Sigmoid colon (tissue), 7 donors: ENCODE results near the gene TUG1. TPM values are rescaled to one million over a fixed set of nuclear protein-coding genes. Genes with fewer than 3 reads are reported as not detected.

ENCODE experiments used
- DNase-seq: peaks from one replicate; pipeline ENCODE4 v3.0.0-alpha.2; 2019
- H3K27ac ChIP-seq, 4 donors: fragments of 200-600 bp; sonication (generic); one replicate each; pipeline ENCODE4 v1.5.1; 2016 to 2019; ENCODE audit warnings: mild to moderate bottlenecking in 1 of 4
- H3K27me3 ChIP-seq, 3 donors: fragments of 200-600 bp; sonication (generic); one replicate each; pipeline ENCODE4 v1.5.1; 2019; ENCODE audit warnings: mild to moderate bottlenecking in 1 of 3
- H3K36me3 ChIP-seq, 4 donors: fragments of 200-600 bp; sonication (generic); one replicate each; pipeline ENCODE4 v1.5.1; 2016 to 2019
- H3K4me1 ChIP-seq, 4 donors: fragments of 200-600 bp; sonication (generic); one replicate each; pipeline ENCODE4 v1.5.1; 2017 to 2019
- H3K4me3 ChIP-seq, 4 donors: fragments of 200-600 bp; sonication (generic); one replicate each; pipeline ENCODE4 v1.5.1; 2017 to 2019; ENCODE audit warnings: mild to moderate bottlenecking in 2 of 4, moderate library complexity in 1 of 4
- H3K9me3 ChIP-seq, 4 donors: fragments of 200-600 bp in 3 of 4; sonication (generic) in 3 of 4; one replicate each; pipeline versions ENCODE4 v1.5.1 to v1.6.1; 2013 to 2019
- EP300 ChIP-seq, 4 donors: sonication (generic); formaldehyde crosslinking; IDR thresholded peaks; one replicate each; pipeline ENCODE4 v1.6.1; 2017; ENCODE audit warnings: antibody characterized with exemption in 4 of 4
- POLR2A ChIP-seq, 2 donors: fragments of 450-650 bp; IDR thresholded peaks; one replicate each; pipeline ENCODE4 v1.6.1; 2016; ENCODE audit warnings: antibody characterized with exemption in 2 of 2, mild to moderate bottlenecking in 2 of 2, moderate library complexity in 2 of 2
- POLR2AphosphoS5 ChIP-seq, 4 donors: sonication (generic); formaldehyde crosslinking; IDR thresholded peaks; one replicate each; pipeline ENCODE4 v1.6.1; 2017; ENCODE audit warnings: antibody characterized with exemption in 4 of 4
- WGBS, 2 donors: extraction: QIAGEN DNeasy Blood & Tissue Kit; methylation state at CpG; one replicate each; pipeline ENCODE4 v1.1.7; 2013; 5-methylcytosine and 5-hydroxymethylcytosine counted together
- intact Hi-C: fragments of 100-400 bp; cut with DNase I; formaldehyde crosslinking; loops from one replicate; pipeline ENCODE4 v1.15.1; 2023
- polyA plus RNA-seq, 3 donors: library from polyadenylated mRNA; stranded (reverse); fragments of 200-250 nt; gene quantifications; one replicate each; pipeline ENCODE4 v1.2.3, GENCODE V29; 2013
- total RNA-seq, 4 donors: library from RNA; depleted of rRNA; stranded (reverse); fragments of >200 nt; gene quantifications; one replicate each; pipeline ENCODE4 v1.1.0, GENCODE V29; 2016
- TF ChIP-seq, protein P1 (sequence below), 4 experiments: fragments of 450-650 bp in 3 of 4; fragments of 200-600 bp in 1 of 4; IDR thresholded peaks; one replicate each; pipeline ENCODE4 v1.5.1; 2016 to 2019; ENCODE audit warnings: antibody characterized with exemption in 4 of 4, mild to moderate bottlenecking in 3 of 4, moderate library complexity in 2 of 4
- donor health status: healthy with polysubstance abuse.
- donor health status: Bipolar disorder and iron deficiency.
- donor health status: healthy.

TUG1 gene
- total and polyA plus RNA-seq, 7 donors = 10.8 to 88.9 (median 51.5) TPM

DNA sequence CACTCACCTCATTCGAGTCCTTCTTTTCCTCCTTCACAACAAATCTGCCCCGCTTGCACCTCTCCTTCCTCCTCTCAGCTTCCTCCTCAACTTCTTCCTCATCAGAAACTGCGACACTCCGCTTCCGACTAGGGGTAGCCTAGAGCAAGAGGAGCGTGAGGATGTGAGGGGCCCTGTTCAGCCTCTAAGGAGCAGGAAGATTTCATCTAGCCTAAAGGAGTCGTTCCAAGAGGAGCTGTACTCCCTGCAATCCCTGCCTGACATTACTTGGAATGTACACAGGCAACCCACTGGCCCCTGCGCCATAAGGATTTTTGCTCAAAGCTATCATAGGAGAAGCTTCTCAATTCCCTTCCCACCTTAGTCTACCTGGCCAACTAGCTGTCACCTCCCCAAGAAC is 35.0 kb upstream of the TUG1 start:
- H3K36me3 ChIP-seq = peaks cover 47 to 100% (median 80%) of the 10 kb centered on the region in 4 donors

DNA sequence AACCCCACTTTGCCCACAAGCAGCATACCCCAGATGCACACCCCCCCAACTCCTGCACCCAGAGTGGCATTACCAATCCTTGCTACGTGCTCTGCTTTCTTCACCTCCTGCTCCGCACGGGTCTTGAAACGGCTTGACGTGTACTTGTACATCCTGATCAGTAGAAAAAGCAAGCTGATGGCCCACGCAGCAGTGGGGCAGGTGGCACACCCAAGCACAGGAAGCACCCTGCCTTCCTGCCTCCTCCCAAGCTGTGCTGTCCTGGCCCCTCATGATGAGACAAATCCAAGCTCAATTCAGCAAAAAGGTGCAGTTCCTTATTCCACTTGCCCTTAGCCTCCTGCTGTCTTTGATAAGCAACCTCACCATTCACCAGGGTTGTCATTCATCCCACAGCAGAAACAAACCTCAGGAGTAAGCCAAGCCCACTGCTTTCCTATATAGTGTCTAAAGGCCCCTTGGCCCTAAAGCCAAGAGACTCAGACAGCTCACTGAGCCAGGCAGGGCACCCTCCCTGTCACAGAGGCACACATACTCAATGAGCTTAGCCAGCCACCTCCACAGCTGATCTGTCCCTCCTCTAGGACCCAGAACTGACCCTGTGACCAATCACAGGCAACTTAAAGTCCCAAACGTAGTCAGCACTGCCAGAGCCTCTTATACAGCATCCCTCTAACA is 28.2 kb upstream of the TUG1 start:
- WGBS, 2 donors = 72 to 90% methylated on average over 7 of the region's 7 CpGs
- TF ChIP-seq POLR2A (IDR thresholded peaks at IDR 0.05) = no peak
- TF ChIP-seq POLR2AphosphoS5 (IDR thresholded peaks at IDR 0.05) = no peak
- TF ChIP-seq, protein P1, sequence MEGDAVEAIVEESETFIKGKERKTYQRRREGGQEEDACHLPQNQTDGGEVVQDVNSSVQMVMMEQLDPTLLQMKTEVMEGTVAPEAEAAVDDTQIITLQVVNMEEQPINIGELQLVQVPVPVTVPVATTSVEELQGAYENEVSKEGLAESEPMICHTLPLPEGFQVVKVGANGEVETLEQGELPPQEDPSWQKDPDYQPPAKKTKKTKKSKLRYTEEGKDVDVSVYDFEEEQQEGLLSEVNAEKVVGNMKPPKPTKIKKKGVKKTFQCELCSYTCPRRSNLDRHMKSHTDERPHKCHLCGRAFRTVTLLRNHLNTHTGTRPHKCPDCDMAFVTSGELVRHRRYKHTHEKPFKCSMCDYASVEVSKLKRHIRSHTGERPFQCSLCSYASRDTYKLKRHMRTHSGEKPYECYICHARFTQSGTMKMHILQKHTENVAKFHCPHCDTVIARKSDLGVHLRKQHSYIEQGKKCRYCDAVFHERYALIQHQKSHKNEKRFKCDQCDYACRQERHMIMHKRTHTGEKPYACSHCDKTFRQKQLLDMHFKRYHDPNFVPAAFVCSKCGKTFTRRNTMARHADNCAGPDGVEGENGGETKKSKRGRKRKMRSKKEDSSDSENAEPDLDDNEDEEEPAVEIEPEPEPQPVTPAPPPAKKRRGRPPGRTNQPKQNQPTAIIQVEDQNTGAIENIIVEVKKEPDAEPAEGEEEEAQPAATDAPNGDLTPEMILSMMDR (IDR thresholded peaks at IDR 0.05) = no peak
- no peak for TF ChIP-seq EP300 (IDR thresholded peaks at IDR 0.05)
- Histone ChIP-seq H3K4me3 (no peak overlapping the region), H3K27ac (no peak overlapping the region), H3K36me3 (peaks cover 69 to 100% (median 84%) of the 10 kb centered on the region in 4 donors), H3K4me1 (no peaks in the 10 kb centered on the region), H3K27me3 (no peaks in the 10 kb centered on the region), H3K9me3 (no peaks in the 10 kb centered on the region)
- intact Hi-C loops = no loop called here
- no peak for DNase-seq

More for the DNA sequence above, 35.0 kb upstream of the TUG1 start:
- H3K4me3 ChIP-seq = no peak overlapping the region
- TF ChIP-seq, protein P1 (IDR thresholded peaks at IDR 0.05) = no peak
- TF ChIP-seq POLR2A (IDR thresholded peaks at IDR 0.05) = no peak
- no peak for TF ChIP-seq EP300 (IDR thresholded peaks at IDR 0.05)
- no peak for TF ChIP-seq POLR2AphosphoS5 (IDR thresholded peaks at IDR 0.05)
- intact Hi-C loops = no loop called here
- H3K27ac ChIP-seq = no peak overlapping the region
- 93 to 94% methylated on average over 8 of the region's 8 CpGs for WGBS, 2 donors
- H3K27me3 ChIP-seq = no peaks in the 10 kb centered on the region
- DNase-seq = no peak
- H3K4me1 ChIP-seq = no peaks in the 10 kb centered on the region
- H3K9me3 ChIP-seq = no peaks in the 10 kb centered on the region

DNA sequence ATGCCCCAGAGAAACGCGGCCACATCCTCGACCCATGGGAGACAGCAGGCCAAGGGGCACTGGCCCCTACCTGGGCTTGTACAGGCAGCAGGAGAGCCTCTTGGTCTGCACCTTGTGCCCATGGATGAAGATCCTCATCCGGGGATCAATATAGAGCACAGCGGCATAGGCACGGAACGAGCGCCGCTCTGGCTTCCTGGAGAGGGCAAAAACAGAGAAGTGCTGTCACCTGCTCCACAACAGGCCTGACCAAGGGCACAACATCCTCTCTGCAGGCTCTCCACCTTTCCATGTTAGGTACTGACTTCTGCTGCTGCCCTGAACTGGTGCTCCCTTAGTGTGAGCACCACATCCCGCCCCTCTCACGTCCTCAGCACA is 27.7 kb upstream of the TUG1 start:
- WGBS, 2 donors = 86 to 95% methylated on average over 11 of the region's 11 CpGs
- H3K9me3 ChIP-seq = no peaks in the 10 kb centered on the region
- no peaks in the 10 kb centered on the region for H3K27me3 ChIP-seq
- H3K4me1 ChIP-seq = peaks cover 0 to 1% (median 0%) of the 10 kb centered on the region in 4 donors
- no peak overlapping the region for H3K4me3 ChIP-seq
- peaks cover 70 to 100% (median 85%) of the 10 kb centered on the region in 4 donors for H3K36me3 ChIP-seq
- intact Hi-C loops = no loop called here
- H3K27ac ChIP-seq = no peak overlapping the region
- TF ChIP-seq POLR2A (IDR thresholded peaks at IDR 0.05) (no peak), EP300 (IDR thresholded peaks at IDR 0.05) (no peak), POLR2AphosphoS5 (IDR thresholded peaks at IDR 0.05) (no peak)
- TF ChIP-seq, protein P1 (IDR thresholded peaks at IDR 0.05) = no peak
- DNase-seq = no peak

DNA sequence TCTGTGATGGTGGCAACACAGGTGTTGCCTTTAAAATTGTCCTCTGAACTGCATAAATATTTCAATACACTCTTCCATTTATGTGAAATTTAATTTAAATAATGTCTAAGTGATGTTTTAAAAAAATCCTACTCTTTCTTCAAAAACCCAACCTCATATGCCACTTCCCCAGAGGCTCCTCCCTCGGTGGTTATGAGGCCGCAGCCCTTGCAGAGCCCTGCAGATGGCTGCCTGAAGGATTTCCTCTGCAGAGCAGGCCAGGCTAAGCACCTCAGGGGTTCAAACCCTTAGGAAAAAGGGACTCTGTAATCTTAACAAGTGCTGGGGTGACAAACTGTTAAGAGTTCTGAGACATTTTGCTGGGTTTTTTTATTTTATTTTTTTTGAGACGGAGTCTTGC is 25.7 kb upstream of the TUG1 start:
- H3K4me3 ChIP-seq = no peak overlapping the region
- peaks cover 0 to 21% (median 15%) of the 10 kb centered on the region in 4 donors for H3K4me1 ChIP-seq
- no peaks in the 10 kb centered on the region for H3K27me3 ChIP-seq
- TF ChIP-seq POLR2AphosphoS5 (IDR thresholded peaks at IDR 0.05) = no peak
- TF ChIP-seq POLR2A (IDR thresholded peaks at IDR 0.05) = no peak
- no peak for TF ChIP-seq EP300 (IDR thresholded peaks at IDR 0.05)
- TF ChIP-seq, protein P1 (IDR thresholded peaks at IDR 0.05) = no peak
- no peak overlapping the region for H3K27ac ChIP-seq
- WGBS, 2 donors = 57 to 77% methylated on average over 3 of the region's 3 CpGs
- intact Hi-C loops = no loop called here
- no peak for DNase-seq
- peaks cover 51 to 90% (median 69%) of the 10 kb centered on the region in 4 donors for H3K36me3 ChIP-seq
- H3K9me3 ChIP-seq = no peaks in the 10 kb centered on the region
